IMR-90 (cell line): Measurements from ENCODE around the gene EHHADH. TPM values are rescaled to one million over a fixed set of nuclear protein-coding genes. Genes with fewer than 3 reads are reported as not detected.
A peak's percentile ranks its signal among the peaks of the same experiment; 100 is the strongest.

Experiments
- ATAC-seq: fragments of 200-7000 bp; cut with Tn5 transposase; 2 replicates; pipeline ENCODE4 v1.9.1; 2020; ENCODE audit warnings: low read depth, mild to moderate bottlenecking, moderate library complexity
- BruUV-seq: library from RNA; stranded (reverse); fragments of 400-500 nt; replicated peaks from 2 replicates; lab custom pipeline; 2021; lab: Mats Ljungman, UMichigan
- CTCF ChIA-PET: fragments of 300-600 bp; formaldehyde crosslinking; extraction: SDS; loops from one replicate; lab custom pipeline; 2021; ENCODE audit warnings: antibody characterized with exemption; lab: Yijun Ruan, JAX
- POLR2A ChIA-PET: fragments of 300-600 bp; sonication (Branson Sonifier 250); formaldehyde crosslinking; loops from one replicate; lab custom pipeline; 2022; ENCODE audit warnings: antibody characterized with exemption; ENCODE audit not compliant: unreplicated experiment; lab: Charles Lee
- DNase-seq: peaks from one replicate; pipeline ENCODE4 v3.0.0; 2013
- H2AFZ ChIP-seq: replicated peaks from 2 replicates; pipeline ENCODE3; 2013; ENCODE audit warnings: low read length, mild to moderate bottlenecking; ENCODE audit not compliant: poor library complexity
- H2AK5ac ChIP-seq: 2 replicates; pipeline ENCODE4 v1.6.1; 2013; ENCODE audit warnings: low read depth, low read length, inconsistent platforms
- H2AK9ac ChIP-seq: replicated peaks from 2 replicates; pipeline ENCODE3; 2013; ENCODE audit warnings: mild to moderate bottlenecking, low read depth, low read length, moderate library complexity; ENCODE audit not compliant: poor library complexity
- H2BK120ac ChIP-seq: 2 replicates; pipeline ENCODE4 v1.6.1; 2013; ENCODE audit warnings: low read depth, low read length, inconsistent platforms
- H2BK15ac ChIP-seq: 3 replicates; pipeline ENCODE4 v1.6.1; 2013; ENCODE audit warnings: low read depth, low read length, inconsistent platforms
- H2BK20ac ChIP-seq: 2 replicates; pipeline ENCODE4 v1.6.1; 2013; ENCODE audit warnings: low read depth, mild to moderate bottlenecking, inconsistent platforms, low read length, moderate library complexity
- H2BK5ac ChIP-seq: 2 replicates; pipeline ENCODE4 v1.6.1; 2013; ENCODE audit warnings: mild to moderate bottlenecking, low read depth, low read length, inconsistent platforms; ENCODE audit not compliant: poor library complexity, severe bottlenecking
- H3K14ac ChIP-seq: replicated peaks from 2 replicates; pipeline ENCODE4 v1.6.1; 2013; ENCODE audit warnings: low read depth, low read length, inconsistent platforms
- H3K18ac ChIP-seq: 2 replicates; pipeline ENCODE4 v1.6.1; 2013; ENCODE audit warnings: low read depth, low read length, control low read depth
- H3K23ac ChIP-seq: 2 replicates; pipeline ENCODE4 v1.6.1; 2013; ENCODE audit warnings: low read depth, low read length, inconsistent platforms
- H3K27ac ChIP-seq: 2 replicates; pipeline ENCODE4 v1.5.1; 2013; ENCODE audit warnings: mild to moderate bottlenecking, control low read depth, low read length; ENCODE audit not compliant: insufficient read depth
- H3K27me3 ChIP-seq: 2 replicates; pipeline ENCODE4 v1.6.1; 2013; ENCODE audit warnings: low read length; ENCODE audit not compliant: control insufficient read depth, insufficient read depth
- H3K36me3 ChIP-seq: 2 replicates; pipeline ENCODE4 v1.6.1; 2013; ENCODE audit warnings: low read length, mixed read lengths; ENCODE audit not compliant: control insufficient read depth, insufficient read depth
- H3K4ac ChIP-seq: 2 replicates; pipeline ENCODE4 v1.6.1; 2013; ENCODE audit warnings: low read depth, low read length, inconsistent platforms
- H3K4me1 ChIP-seq: 2 replicates; pipeline ENCODE4 v1.6.1; 2013; ENCODE audit warnings: low read length, mixed read lengths; ENCODE audit not compliant: control insufficient read depth, insufficient read depth
- H3K4me2 ChIP-seq: 2 replicates; pipeline ENCODE4 v1.6.1; 2013; ENCODE audit warnings: low read depth, mild to moderate bottlenecking, control low read depth, low read length, moderate library complexity
- H3K4me3 ChIP-seq: 2 replicates; pipeline ENCODE4 v1.5.1; 2013; ENCODE audit warnings: low read depth, mild to moderate bottlenecking, control low read depth, low read length, moderate library complexity; ENCODE audit not compliant: insufficient read depth
- H3K56ac ChIP-seq: 2 replicates; pipeline ENCODE4 v1.6.1; 2013; ENCODE audit warnings: low read length, inconsistent platforms; ENCODE audit not compliant: insufficient read depth; ENCODE audit errors: extremely low read depth
- H3K79me1 ChIP-seq, 2 experiments: 2 replicates each; pipeline ENCODE4 v1.6.1; 2013; ENCODE audit warnings: low read length in 2 of 2, inconsistent platforms in 1 of 2, low read depth in 1 of 2
- H3K9ac ChIP-seq: 2 replicates; pipeline ENCODE4 v1.6.1; 2013; ENCODE audit warnings: low read depth, low read length, control low read depth
- H3K9me1 ChIP-seq: 2 replicates; pipeline ENCODE4 v1.6.1; 2013; ENCODE audit warnings: low read length, inconsistent platforms; ENCODE audit not compliant: insufficient read depth
- H3K9me3 ChIP-seq: 2 replicates; pipeline ENCODE4 v1.6.1; 2013; ENCODE audit warnings: low read length; ENCODE audit not compliant: control insufficient read depth, insufficient read depth
- H4K20me1 ChIP-seq: 2 replicates; pipeline ENCODE4 v1.6.1; 2013; ENCODE audit warnings: low read length, inconsistent platforms; ENCODE audit not compliant: insufficient read depth
- H4K5ac ChIP-seq: 2 replicates; pipeline ENCODE4 v1.6.1; 2013; ENCODE audit warnings: mild to moderate bottlenecking, low read depth, low read length, control low read depth
- H4K8ac ChIP-seq, 2 experiments: 2 replicates each; pipeline ENCODE4 v1.6.1; 2013; ENCODE audit warnings: low read depth in 2 of 2, low read length in 2 of 2, control low read depth in 1 of 2, inconsistent platforms in 1 of 2
- H4K91ac ChIP-seq: 2 replicates; pipeline ENCODE4 v1.6.1; 2013; ENCODE audit warnings: low read depth, low read length, inconsistent platforms; ENCODE audit not compliant: insufficient read depth
- BHLHE40 ChIP-seq: fragments of 150-350 bp; IDR thresholded peaks from 2 replicates; pipeline ENCODE4 v1.6.1; 2016; ENCODE audit warnings: mild to moderate bottlenecking, low read depth, low read length
- CEBPB ChIP-seq: IDR thresholded peaks from 2 replicates; pipeline ENCODE4 v1.6.1; 2012; ENCODE audit warnings: low read depth, low read length, improper control_type of control experiment
- CHD1 ChIP-seq: IDR thresholded peaks from 2 replicates; pipeline ENCODE4 v1.6.1; 2012; ENCODE audit warnings: low read depth, low read length, improper control_type of control experiment
- FOS ChIP-seq: fragments of 150-350 bp; IDR thresholded peaks from 2 replicates; pipeline ENCODE4 v1.6.1; 2016; ENCODE audit warnings: low read depth, low read length
- MAZ ChIP-seq: IDR thresholded peaks from 2 replicates; pipeline ENCODE4 v1.6.1; 2012; ENCODE audit warnings: low read depth, mild to moderate bottlenecking, low read length, improper control_type of control experiment, moderate library complexity, borderline replicate concordance
- MXI1 ChIP-seq: IDR thresholded peaks from 2 replicates; pipeline ENCODE4 v1.6.1; 2012; ENCODE audit warnings: low read depth, mild to moderate bottlenecking, low read length, moderate library complexity, borderline replicate concordance
- NFE2L2 ChIP-seq: fragments of 150-350 bp; IDR thresholded peaks from 2 replicates; pipeline ENCODE4 v1.6.1; 2016; ENCODE audit warnings: low read depth, mild to moderate bottlenecking, low read length
- POLR2A ChIP-seq: IDR thresholded peaks from 2 replicates; pipeline ENCODE4 v1.6.1; 2012; ENCODE audit warnings: mild to moderate bottlenecking, low read depth, low read length
- RAD21 ChIP-seq: IDR thresholded peaks from 2 replicates; pipeline ENCODE4 v1.6.1; 2012; ENCODE audit warnings: low read length, improper control_type of control experiment
- RCOR1 ChIP-seq: IDR thresholded peaks from 2 replicates; pipeline ENCODE4 v1.6.1; 2012; ENCODE audit warnings: mild to moderate bottlenecking, low read length, improper control_type of control experiment; ENCODE audit not compliant: insufficient replicate concordance
- RFX5 ChIP-seq: IDR thresholded peaks from 2 replicates; pipeline ENCODE4 v1.8.0; 2012; ENCODE audit warnings: low read depth, mild to moderate bottlenecking, low read length, moderate library complexity
- SMC3 ChIP-seq: fragments of 150-350 bp; IDR thresholded peaks from 2 replicates; pipeline ENCODE4 v1.6.1; 2016; ENCODE audit warnings: low read depth, mild to moderate bottlenecking, antibody characterized with exemption, low read length, moderate library complexity
- WGBS, 2 experiments: methylation state at CpG; one replicate each; pipeline versions ENCODE4 v1.1.5 to v1.1.7; 2013; ENCODE audit warnings: missing lambda C conversion rate in 2 of 2; ENCODE audit not compliant: insufficient read length in 1 of 2; ENCODE audit errors: extremely low coverage in 2 of 2; 5-methylcytosine and 5-hydroxymethylcytosine counted together
- dilution Hi-C: fragments of 300-500 bp; cut with HindIII; formaldehyde crosslinking; loops from one replicate; pipeline ENCODE4 v1.14.3; 2018; ENCODE audit warnings: low sequenced_read_pairs; ENCODE audit not compliant: unreplicated experiment
- in situ Hi-C: fragments of 300-500 bp; cut with MboI; formaldehyde crosslinking; loops from 3 replicates; pipeline ENCODE4 v1.14.3; 2019; ENCODE audit warnings: low sequenced_read_pairs, inconsistent platforms, mixed read lengths
- intact Hi-C: fragments of 100-400 bp; cut with micrococcal nuclease; formaldehyde crosslinking; loops from 2 replicates; pipeline ENCODE4 v1.10.0; 2022
- polyA plus RNA-seq, 3 experiments: library from polyadenylated mRNA; depleted of rRNA; stranded (reverse); fragments of >200 nt; gene quantifications; 2 replicates each; pipeline ENCODE4 v1.2.3, GENCODE V29; 2012; ENCODE audit warnings: low replicate concordance in 1 of 3
- total RNA-seq: library from RNA; depleted of rRNA; stranded (reverse); fragments of >200 nt; gene quantifications from 2 replicates; pipeline ENCODE4 v1.2.3, GENCODE V29; 2012
- TF ChIP-seq, protein P1 (sequence below): fragments of 150-350 bp; IDR thresholded peaks from 2 replicates; pipeline ENCODE4 v1.6.1; 2017; ENCODE audit warnings: mild to moderate bottlenecking, antibody characterized with exemption, low read length, low read depth
- TF ChIP-seq, protein P2 (sequence below): fragments of 150-350 bp; IDR thresholded peaks from 2 replicates; pipeline ENCODE4 v1.6.1; 2016; ENCODE audit warnings: low read depth, mild to moderate bottlenecking, low read length, moderate library complexity, borderline replicate concordance
- TF ChIP-seq, protein P3 (sequence below): conservative IDR thresholded peaks from 2 replicates; pipeline ENCODE4 v1.5.1; 2012; ENCODE audit warnings: mild to moderate bottlenecking, low read depth, low read length, improper control_type of control experiment

The EHHADH gene
- total and polyA plus RNA-seq, 2 of the 4 experiments (the other 2 are of a cell fraction) = 2.0 to 4.7 TPM

DNA sequence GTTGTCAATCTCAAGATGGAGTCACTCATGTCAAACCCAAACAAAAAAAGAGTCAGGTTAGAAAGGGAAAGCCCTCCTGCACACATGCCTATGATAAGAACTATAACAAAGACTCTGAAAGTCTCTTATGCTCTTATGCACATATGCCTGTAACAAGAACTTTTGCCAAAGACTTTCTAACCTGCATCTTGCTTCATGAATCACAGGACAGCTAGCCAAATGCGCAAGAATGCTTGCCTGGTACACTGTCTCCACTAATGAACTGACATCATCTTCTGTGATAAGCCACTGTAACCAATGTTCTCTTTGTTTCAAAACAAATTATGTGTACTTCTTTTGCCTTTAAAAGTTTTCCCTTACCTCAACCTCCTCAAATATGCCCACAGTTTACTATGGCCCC lies 18.2 kb upstream of the EHHADH start:
- in situ Hi-C loops = no loop called here
- no peak for ATAC-seq
- ChIA-PET POLR2A (no interaction called here), CTCF (no interaction called here)
- no peak overlapping the region for H3K4me3 ChIP-seq
- no peaks in the 10 kb centered on the region for H3K79me1 ChIP-seq
- no peak overlapping the region for H2BK120ac ChIP-seq
- no peak overlapping the region for H3K4me2 ChIP-seq
- no peak overlapping the region for H4K5ac ChIP-seq
- no peak overlapping the region for H3K14ac ChIP-seq
- no peak overlapping the region for H2BK15ac ChIP-seq
- no peak overlapping the region for H4K8ac ChIP-seq
- H3K4me1 ChIP-seq = no peaks in the 10 kb centered on the region
- no peak overlapping the region for H3K9ac ChIP-seq
- DNase-seq = peak; percentile 42
- H3K27me3 ChIP-seq = peaks cover 4% of the 10 kb centered on the region
- H2BK5ac ChIP-seq = no peak overlapping the region
- no peak overlapping the region for H4K91ac ChIP-seq
- H3K4ac ChIP-seq = no peak overlapping the region
- no peak for TF ChIP-seq MXI1
- TF ChIP-seq SMC3 = no peak
- TF ChIP-seq CHD1 = no peak
- TF ChIP-seq RAD21 = no peak
- TF ChIP-seq, protein P1, sequence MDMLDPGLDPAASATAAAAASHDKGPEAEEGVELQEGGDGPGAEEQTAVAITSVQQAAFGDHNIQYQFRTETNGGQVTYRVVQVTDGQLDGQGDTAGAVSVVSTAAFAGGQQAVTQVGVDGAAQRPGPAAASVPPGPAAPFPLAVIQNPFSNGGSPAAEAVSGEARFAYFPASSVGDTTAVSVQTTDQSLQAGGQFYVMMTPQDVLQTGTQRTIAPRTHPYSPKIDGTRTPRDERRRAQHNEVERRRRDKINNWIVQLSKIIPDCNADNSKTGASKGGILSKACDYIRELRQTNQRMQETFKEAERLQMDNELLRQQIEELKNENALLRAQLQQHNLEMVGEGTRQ = no peak
- TF ChIP-seq POLR2A = no peak
- TF ChIP-seq BHLHE40 = no peak
- TF ChIP-seq CEBPB = no peak
- TF ChIP-seq, protein P2, sequence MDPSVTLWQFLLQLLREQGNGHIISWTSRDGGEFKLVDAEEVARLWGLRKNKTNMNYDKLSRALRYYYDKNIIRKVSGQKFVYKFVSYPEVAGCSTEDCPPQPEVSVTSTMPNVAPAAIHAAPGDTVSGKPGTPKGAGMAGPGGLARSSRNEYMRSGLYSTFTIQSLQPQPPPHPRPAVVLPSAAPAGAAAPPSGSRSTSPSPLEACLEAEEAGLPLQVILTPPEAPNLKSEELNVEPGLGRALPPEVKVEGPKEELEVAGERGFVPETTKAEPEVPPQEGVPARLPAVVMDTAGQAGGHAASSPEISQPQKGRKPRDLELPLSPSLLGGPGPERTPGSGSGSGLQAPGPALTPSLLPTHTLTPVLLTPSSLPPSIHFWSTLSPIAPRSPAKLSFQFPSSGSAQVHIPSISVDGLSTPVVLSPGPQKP = no peak
- TF ChIP-seq, protein P3, sequence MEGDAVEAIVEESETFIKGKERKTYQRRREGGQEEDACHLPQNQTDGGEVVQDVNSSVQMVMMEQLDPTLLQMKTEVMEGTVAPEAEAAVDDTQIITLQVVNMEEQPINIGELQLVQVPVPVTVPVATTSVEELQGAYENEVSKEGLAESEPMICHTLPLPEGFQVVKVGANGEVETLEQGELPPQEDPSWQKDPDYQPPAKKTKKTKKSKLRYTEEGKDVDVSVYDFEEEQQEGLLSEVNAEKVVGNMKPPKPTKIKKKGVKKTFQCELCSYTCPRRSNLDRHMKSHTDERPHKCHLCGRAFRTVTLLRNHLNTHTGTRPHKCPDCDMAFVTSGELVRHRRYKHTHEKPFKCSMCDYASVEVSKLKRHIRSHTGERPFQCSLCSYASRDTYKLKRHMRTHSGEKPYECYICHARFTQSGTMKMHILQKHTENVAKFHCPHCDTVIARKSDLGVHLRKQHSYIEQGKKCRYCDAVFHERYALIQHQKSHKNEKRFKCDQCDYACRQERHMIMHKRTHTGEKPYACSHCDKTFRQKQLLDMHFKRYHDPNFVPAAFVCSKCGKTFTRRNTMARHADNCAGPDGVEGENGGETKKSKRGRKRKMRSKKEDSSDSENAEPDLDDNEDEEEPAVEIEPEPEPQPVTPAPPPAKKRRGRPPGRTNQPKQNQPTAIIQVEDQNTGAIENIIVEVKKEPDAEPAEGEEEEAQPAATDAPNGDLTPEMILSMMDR = no peak
- TF ChIP-seq FOS = no peak
- no peak for TF ChIP-seq MAZ
- no peak for TF ChIP-seq RFX5
- no peak for TF ChIP-seq RCOR1
- TF ChIP-seq NFE2L2 = no peak
- H3K56ac ChIP-seq = no peak overlapping the region
- 100% methylated on average over 1 of the region's 1 CpG; no CpG with 5 or more reads in 1 of the 2 experiments for WGBS, 2 experiments
- no peak overlapping the region for H2AK5ac ChIP-seq
- no peak overlapping the region for H3K18ac ChIP-seq
- H3K27ac ChIP-seq = no peak overlapping the region
- no TSS peak for BruUV-seq
- no peak overlapping the region for H2AFZ ChIP-seq
- H2AK9ac ChIP-seq = no peak overlapping the region
- H4K20me1 ChIP-seq = no peaks in the 10 kb centered on the region
- no peaks in the 10 kb centered on the region for H3K36me3 ChIP-seq
- H3K23ac ChIP-seq = no peak overlapping the region
- dilution Hi-C loops = no loop called here
- no peak overlapping the region for H2BK20ac ChIP-seq
- intact Hi-C loops = loop anchor here (5.0 kb wide), 1 partner anchor 395 kb away; no protein-coding TSS in a partner anchor
- H3K9me1 ChIP-seq = no peaks in the 10 kb centered on the region
- H3K9me3 ChIP-seq = no peaks in the 10 kb centered on the region
